Muscle of leg (tissue), 16 donors: ENCODE data around the gene OR2W3. TPM values are rescaled to one million over a fixed set of nuclear protein-coding genes. Genes with fewer than 3 reads are reported as not detected.
A peak's percentile ranks its signal among the peaks of the same experiment; 100 is the strongest.

ENCODE experiments used
- DNase-seq: peaks from one replicate; pipeline ENCODE4 v3.0.0; 2013
- H3K27ac ChIP-seq: one replicate; pipeline ENCODE4 v1.5.1; 2013; ENCODE audit warnings: mild to moderate bottlenecking, low read length, control low read depth
- H3K27me3 ChIP-seq: one replicate; pipeline ENCODE4 v1.6.1; 2013; ENCODE audit warnings: low read length; ENCODE audit not compliant: control insufficient read depth, insufficient read depth
- H3K36me3 ChIP-seq: one replicate; pipeline ENCODE4 v1.6.1; 2013; ENCODE audit warnings: low read length; ENCODE audit not compliant: control insufficient read depth, insufficient read depth
- H3K4me1 ChIP-seq: one replicate; pipeline ENCODE4 v1.6.1; 2013; ENCODE audit warnings: low read length; ENCODE audit not compliant: control insufficient read depth, insufficient read depth
- H3K4me3 ChIP-seq: one replicate; pipeline ENCODE4 v1.5.1; 2013; ENCODE audit warnings: low read length, control low read depth
- H3K9me3 ChIP-seq: replicated peaks from 2 replicates; pipeline ENCODE4 v1.6.1; 2013; ENCODE audit warnings: low read depth, low read length; ENCODE audit not compliant: control insufficient read depth
- WGBS: methylation state at CpG from one replicate; pipeline ENCODE4 v1.1.5; 2013; ENCODE audit warnings: missing lambda C conversion rate; ENCODE audit not compliant: insufficient coverage; 5-methylcytosine and 5-hydroxymethylcytosine counted together
- long read RNA-seq, 11 donors: transcript quantifications; one replicate each; lab custom pipeline, GENCODE V29; 2026
- polyA plus RNA-seq, 8 donors: library from polyadenylated mRNA; unstranded; fragments of 120-200 nt; gene quantifications; one replicate each; pipeline versions ENCODE4 v1.2.1 to v1.2.3, GENCODE V29; 2013; ENCODE audit warnings: inconsistent platforms in 1 of 8, low replicate concordance in 1 of 8; ENCODE audit not compliant: insufficient read length in 8 of 8, insufficient read depth in 1 of 8
- total RNA-seq: library from RNA; stranded (reverse); fragments of 120-200 nt; gene quantifications from one replicate; pipeline ENCODE4 v1.2.4, GENCODE V29; 2013

Gene OR2W3
- total RNA-seq = 0.27 TPM
- 1 to 10 TPM in 4 of 8 donors, under 1 TPM in 4; 0.68 to 1.5 (median 1.0) TPM for polyA plus RNA-seq
- long read RNA-seq, donor 1 = 0 reads
- long read RNA-seq, donor 2 = 0 reads
- long read RNA-seq, donor 3 = 0 reads
- long read RNA-seq, donor 4 = 0 reads
- long read RNA-seq, donor 5 = 0 reads
- long read RNA-seq, donor 6 = 0 reads
- long read RNA-seq, donor 7, partial matches to known transcripts = 0 of 1 reads
- long read RNA-seq, donor 7, other reads (novel, unspliced or antisense) = 0 of 1 reads
- long read RNA-seq, donor 8, partial matches to known transcripts = 0 of 1 reads
- long read RNA-seq, donor 8, other reads (novel, unspliced or antisense) = 0 of 1 reads
- long read RNA-seq, donor 9 = 0 reads
- long read RNA-seq, donor 10 = 0 reads
- long read RNA-seq, donor 11 = 0 reads

DNA sequence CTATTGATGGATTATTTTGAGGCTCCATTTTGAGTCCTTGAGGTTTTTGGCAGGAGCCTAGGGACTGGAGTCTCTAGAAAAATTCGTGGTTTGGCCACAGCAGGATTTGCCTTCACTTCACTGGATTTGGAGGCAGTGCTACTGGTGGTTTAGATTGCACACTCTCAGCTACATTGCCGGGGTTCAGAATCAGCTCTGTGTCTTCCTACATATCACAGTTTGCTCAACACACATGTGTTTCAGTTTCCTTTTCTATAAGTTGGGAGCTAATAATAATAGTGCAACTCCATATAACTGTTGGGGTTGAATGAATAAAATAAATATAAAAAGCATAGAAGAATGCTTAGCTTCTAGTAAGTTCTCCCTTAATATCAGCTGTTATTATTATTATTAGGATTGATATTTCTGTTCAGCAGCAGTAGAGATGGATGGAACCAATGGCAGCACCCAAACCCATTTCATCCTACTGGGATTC is at the start of gene OR2W3:
TSS of gene OR2W3 (plus strand) at position 425 of the 475 bp plus-strand sequence. CDS start at position 425, 0 bp downstream.
- Histone ChIP-seq H3K4me1 (no peaks in the 10 kb centered on the region), H3K27me3 (no peaks in the 10 kb centered on the region), H3K9me3 (peaks cover 18% of the 10 kb centered on the region), H3K27ac (no peak within 1 kb of the TSS), H3K36me3 (no peaks in the 10 kb centered on the region), H3K4me3 (no peak within 1 kb of the TSS)
- no CpG with 5 or more reads among the region's 2 CpGs for WGBS
- no peak for DNase-seq

DNA sequence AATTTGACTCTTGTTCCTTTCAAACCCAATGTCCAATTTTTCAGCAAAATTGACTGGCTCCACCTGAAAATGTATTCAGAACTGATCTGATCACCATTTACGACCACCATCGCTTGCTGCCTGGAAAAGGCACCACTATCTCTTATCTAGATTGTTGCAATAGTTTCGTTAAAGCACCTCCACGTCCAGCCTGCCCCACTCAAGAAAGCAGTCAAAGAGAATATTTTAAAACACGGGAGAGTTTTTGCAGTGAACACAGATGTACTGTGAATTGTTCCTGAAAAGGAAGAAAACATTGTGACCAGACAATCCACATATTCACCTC is 49.7 kb upstream of the OR2W3 start:
- no peaks in the 10 kb centered on the region for H3K9me3 ChIP-seq
- no peaks in the 10 kb centered on the region for H3K4me1 ChIP-seq
- H3K27me3 ChIP-seq = no peaks in the 10 kb centered on the region
- DNase-seq = no peak
- 88% methylated on average over 2 of the region's 5 CpGs for WGBS
- no peaks in the 10 kb centered on the region for H3K36me3 ChIP-seq
- no peak overlapping the region for H3K27ac ChIP-seq
- no peak overlapping the region for H3K4me3 ChIP-seq

DNA sequence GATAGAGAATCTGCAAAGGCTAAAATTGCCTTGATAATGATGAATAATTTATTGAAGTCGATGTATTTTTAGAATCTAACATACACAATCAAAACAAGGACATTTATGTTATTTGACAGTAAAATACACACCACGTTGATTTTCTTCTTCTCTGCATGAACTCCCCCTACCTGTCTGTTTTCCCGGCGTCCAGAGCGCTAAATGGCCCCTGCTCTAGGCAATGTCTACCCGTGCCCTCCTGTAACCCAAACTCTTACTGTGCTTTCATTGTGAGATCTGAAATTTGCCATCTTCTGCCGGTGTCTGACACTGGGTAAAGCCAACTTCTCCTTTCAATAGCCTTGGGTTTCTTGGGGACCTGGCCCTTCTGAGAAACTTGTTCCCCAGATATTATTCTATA is 47.0 kb upstream of the OR2W3 start:
- no peaks in the 10 kb centered on the region for H3K4me1 ChIP-seq
- WGBS = 92% methylated on average over 5 of the region's 7 CpGs
- no peak overlapping the region for H3K27ac ChIP-seq
- no peaks in the 10 kb centered on the region for H3K36me3 ChIP-seq
- H3K27me3 ChIP-seq = no peaks in the 10 kb centered on the region
- DNase-seq = no peak
- no peaks in the 10 kb centered on the region for H3K9me3 ChIP-seq
- H3K4me3 ChIP-seq = no peak overlapping the region

DNA sequence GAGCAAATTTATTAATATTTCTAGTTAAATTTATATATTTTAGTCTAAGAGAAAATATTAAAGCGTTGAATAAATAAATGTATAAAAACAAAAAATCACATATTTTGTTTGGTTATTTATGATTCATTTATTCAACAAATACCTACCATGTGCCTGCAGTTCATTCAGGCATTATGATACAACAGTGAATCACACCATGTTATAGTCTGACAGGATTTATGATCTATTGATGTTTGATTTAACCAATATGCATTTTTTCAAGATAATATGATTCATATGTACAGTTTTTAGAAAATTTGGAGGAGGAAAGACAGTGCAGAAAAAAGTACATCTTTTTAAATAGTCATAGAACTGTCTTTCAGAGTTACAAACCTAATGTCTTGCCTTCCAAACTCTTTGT is 45.8 kb upstream of the OR2W3 start:
- Histone ChIP-seq H3K4me3 (no peak overlapping the region), H3K9me3 (no peaks in the 10 kb centered on the region), H3K27me3 (no peaks in the 10 kb centered on the region), H3K27ac (no peak overlapping the region), H3K4me1 (no peaks in the 10 kb centered on the region), H3K36me3 (no peaks in the 10 kb centered on the region)
- WGBS = no CpG with 5 or more reads among the region's 1 CpG
- no peak for DNase-seq

DNA sequence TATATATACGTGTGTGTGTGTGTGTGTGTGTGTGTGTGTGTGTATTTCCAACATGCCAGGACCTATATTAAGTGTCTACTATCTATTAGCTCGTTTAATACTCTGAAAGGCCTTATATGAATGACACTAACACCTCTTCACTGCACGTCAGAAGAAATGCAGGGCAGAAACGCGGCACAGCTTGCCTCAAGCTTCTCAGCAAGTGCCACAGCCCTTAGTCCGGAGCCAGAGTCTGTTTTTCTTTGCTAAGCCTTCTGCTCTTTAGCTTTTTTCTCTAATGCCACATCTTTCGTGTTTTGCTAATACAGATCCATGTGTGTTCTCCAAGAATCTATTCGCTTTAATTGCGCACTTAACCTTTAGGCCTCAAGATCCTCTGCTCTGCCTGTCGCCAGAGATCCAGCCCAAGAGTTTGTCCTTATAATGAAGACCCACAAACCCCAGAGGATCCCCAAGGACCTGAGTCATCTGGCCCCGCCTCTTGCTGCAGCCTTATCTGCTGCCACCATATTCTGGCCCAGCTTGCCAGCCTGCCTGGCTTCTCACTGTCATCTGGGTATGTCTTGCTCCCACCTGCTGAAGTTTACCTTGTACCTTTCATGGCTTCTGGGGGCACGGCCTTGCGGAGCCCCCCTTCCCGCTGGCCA is 40.4 kb upstream of the OR2W3 start:
- peaks cover 16% of the 10 kb centered on the region for H3K27me3 ChIP-seq
- peak; percentile 4 for DNase-seq
- WGBS = 80% methylated on average over 13 of the region's 14 CpGs

DNA sequence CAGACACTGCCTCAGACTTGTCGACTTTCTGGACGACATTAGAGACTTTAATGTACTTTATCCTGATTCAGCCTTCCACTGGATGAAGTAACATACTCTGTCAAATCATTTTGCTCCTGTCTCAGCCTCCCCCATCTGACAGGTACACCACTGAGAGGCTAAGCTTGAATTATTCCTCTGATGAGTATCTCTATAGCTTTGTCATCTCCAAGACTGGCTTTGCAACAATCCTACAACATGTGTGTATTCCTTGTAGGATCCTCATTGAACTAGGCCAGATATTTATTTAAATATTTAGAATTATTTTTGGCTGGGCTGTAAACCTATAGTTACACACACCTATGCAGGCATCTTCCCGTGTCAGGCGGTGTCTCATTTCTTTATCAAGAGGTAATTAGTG is 39.5 kb upstream of the OR2W3 start:
- H3K4me3 ChIP-seq = no peak overlapping the region
- no peaks in the 10 kb centered on the region for H3K36me3 ChIP-seq
- H3K4me1 ChIP-seq = no peaks in the 10 kb centered on the region
- H3K27ac ChIP-seq = no peak overlapping the region
- peaks cover 16% of the 10 kb centered on the region for H3K27me3 ChIP-seq
- no peak for DNase-seq
- 53% methylated on average over 2 of the region's 4 CpGs for WGBS
- no peaks in the 10 kb centered on the region for H3K9me3 ChIP-seq

More for the DNA sequence above, 40.4 kb upstream of the OR2W3 start:
- Histone ChIP-seq H3K27ac (no peak overlapping the region), H3K36me3 (no peaks in the 10 kb centered on the region), H3K9me3 (no peaks in the 10 kb centered on the region), H3K4me1 (no peaks in the 10 kb centered on the region), H3K4me3 (no peak overlapping the region)

DNA sequence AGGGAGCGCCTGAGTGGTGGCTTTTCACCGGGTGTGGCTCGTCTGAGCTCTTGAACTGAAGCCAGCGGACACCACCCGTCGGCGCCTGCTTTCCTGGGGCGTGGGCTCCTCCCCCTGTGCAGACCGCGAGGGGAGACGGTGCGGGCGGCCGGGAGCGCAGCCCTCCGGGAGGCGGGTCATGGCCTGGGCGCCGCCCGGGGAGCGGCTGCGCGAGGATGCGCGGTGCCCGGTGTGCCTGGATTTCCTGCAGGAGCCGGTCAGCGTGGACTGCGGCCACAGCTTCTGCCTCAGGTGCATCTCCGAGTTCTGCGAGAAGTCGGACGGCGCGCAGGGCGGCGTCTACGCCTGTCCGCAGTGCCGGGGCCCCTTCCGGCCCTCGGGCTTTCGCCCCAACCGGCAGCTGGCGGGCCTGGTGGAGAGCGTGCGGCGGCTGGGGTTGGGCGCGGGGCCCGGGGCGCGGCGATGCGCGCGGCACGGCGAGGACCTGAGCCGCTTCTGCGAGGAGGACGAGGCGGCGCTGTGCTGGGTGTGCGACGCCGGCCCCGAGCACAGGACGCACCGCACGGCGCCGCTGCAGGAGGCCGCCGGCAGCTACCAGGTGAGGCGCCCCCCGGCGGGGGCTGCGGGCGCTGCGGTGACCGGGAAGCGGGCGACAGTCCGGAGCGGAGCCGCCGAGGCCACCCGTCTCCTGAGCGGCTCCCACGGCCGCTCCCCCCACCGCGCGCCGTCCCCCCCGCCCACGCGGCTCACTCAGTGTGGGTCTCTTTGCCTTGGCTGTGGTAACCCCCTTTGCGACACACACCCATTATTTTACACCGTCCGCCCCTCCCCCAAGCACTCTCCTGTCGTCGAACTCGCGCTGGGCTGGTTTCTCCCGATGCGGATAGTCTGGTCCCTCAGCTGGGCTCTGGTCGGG is 38.1 kb upstream of the OR2W3 start, which contains the start of gene TRIM58:
TSS of gene TRIM58 (plus strand) at position 119 of the 916 bp plus-strand sequence. CDS start at position 179, 60 bp downstream.
- Histone ChIP-seq H3K27ac (no peak within 1 kb of the TSS), H3K9me3 (no peaks in the 10 kb centered on the region), H3K4me3 (no peak within 1 kb of the TSS), H3K36me3 (no peaks in the 10 kb centered on the region), H3K4me1 (no peaks in the 10 kb centered on the region), H3K27me3 (peaks cover 16% of the 10 kb centered on the region)
- peak; percentile 15 for DNase-seq
- WGBS = under 1% methylated on average over 96 of the region's 109 CpGs

DNA sequence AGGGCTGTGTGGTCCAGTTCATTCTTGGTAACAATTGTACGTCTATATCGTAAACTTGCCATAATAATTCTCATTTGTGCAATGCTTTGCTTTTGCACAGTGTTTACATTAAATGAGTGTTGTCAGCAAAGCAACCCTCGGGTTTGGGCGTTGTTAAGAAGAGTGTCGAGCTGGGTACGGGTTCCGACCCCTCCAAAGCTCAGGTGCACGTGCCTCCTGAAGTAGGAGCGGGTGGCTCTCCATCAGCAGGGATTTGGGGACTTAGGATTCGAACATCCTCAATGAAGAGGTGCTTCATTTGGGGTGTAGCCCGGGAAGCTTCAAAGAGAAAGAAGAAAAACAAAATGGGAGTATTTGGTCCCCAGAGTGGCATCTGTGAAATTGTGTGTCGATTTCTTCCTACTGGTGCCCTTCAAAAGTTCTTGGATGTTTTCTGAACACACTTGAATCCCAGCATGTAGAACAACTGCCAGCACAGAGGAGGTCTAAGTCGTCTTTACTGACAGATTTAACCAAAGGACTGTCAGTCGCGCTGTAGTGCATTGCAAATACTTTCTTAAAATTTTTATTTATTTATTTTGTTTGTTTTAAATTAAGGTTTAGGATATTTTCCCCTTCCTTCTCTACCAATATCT is 37.3 kb upstream of the OR2W3 start:
- peaks cover 16% of the 10 kb centered on the region for H3K27me3 ChIP-seq
- no peaks in the 10 kb centered on the region for H3K9me3 ChIP-seq
- no peak overlapping the region for H3K27ac ChIP-seq
- no peaks in the 10 kb centered on the region for H3K4me1 ChIP-seq
- 24% methylated on average over 9 of the region's 15 CpGs for WGBS
- no peak overlapping the region for H3K4me3 ChIP-seq
- no peaks in the 10 kb centered on the region for H3K36me3 ChIP-seq
- no peak for DNase-seq

DNA sequence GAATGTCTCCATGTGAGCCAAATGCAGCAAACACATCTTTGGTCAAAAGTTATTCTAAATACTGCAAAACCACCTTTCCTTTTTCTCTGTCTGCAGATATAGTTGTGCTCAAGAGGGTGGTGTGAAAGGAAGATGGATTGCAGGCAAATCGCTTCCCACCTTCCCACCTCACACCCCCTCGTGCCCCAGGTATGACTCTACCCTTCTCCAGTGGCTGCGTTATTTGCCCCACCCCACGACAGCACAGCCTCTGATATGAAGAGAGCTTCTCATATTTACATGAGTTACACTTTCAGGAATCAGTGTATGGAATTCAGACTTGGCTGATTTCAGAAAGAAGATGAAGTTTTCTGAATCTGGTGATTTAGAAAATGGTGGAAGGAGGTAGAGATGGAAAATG is 32.6 kb upstream of the OR2W3 start:
- H3K27ac ChIP-seq = no peak overlapping the region
- DNase-seq = no peak
- no peaks in the 10 kb centered on the region for H3K4me1 ChIP-seq
- H3K4me3 ChIP-seq = no peak overlapping the region
- no peaks in the 10 kb centered on the region for H3K9me3 ChIP-seq
- peaks cover 7% of the 10 kb centered on the region for H3K27me3 ChIP-seq
- no peaks in the 10 kb centered on the region for H3K36me3 ChIP-seq
- WGBS = 60% methylated on average over 2 of the region's 4 CpGs
